HG03342 (cell line): Measurements from ENCODE around the gene PSMD6.

Source experiments
- ATAC-seq: cut with Tn5 transposase; IDR thresholded peaks from one replicate; pipeline ENCODE4 v1.9.1; 2021; ENCODE audit warnings: mild to moderate bottlenecking, moderate library complexity; ENCODE audit not compliant: unreplicated experiment

PSMD6 gene

DNA sequence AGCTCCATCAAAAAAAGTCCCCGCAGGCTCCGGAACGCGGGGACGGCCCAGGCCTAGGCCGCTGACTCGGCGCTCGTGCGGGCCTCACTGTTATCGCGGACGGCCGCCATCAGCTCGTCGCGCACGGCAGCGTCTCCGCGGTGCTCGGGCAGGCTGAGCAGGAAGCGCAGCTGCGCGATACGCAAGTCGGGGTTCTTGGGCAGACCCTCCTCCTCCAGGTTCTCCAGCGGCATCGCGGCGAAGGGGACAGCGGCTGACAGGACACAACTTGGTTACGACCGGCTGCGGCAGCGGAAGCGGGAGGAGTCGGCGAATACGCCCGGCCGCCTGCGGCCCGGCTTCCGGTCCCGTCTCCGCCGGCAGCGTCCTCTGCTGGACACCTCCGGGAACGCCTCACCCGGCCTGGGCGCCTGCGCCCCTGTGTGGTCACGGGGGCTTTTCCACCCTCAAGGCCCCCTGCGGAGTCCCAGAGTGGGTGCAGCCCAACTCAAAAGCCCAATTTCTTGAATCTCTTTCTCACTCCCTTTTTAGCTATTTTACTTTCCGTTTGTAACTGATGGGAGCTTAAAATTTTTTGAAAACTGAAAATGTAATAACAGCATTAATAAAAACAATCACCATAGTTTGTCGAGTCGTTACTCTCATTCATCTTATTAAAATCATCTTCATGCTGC is at the start of gene PSMD6:
TSS of gene PSMD6 (minus strand) at position 308 of the 674 bp plus-strand sequence. CDS start at position 233, 75 bp downstream.
- peak; percentile 97 for ATAC-seq

DNA sequence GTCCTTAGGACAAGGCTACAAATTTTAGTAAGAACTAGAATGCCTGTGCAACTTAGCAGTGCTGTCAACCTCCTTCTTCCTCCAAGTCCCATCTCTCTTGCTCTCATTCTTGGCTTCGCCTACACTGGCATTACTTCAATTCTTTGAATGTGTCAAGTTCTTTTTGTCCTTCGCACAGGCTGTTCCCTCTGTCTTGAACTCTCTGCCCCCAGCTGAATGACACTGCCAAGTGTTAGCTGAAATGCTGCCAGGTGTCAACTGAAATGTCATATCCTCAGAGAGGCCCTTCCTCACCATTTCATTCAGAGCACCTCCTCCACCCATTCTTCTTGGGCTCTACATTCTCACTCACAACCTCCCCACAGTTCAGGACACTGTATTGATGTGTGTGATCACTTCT is 48.8 kb upstream of the PSMD6 start:
- ATAC-seq, result no peak

DNA sequence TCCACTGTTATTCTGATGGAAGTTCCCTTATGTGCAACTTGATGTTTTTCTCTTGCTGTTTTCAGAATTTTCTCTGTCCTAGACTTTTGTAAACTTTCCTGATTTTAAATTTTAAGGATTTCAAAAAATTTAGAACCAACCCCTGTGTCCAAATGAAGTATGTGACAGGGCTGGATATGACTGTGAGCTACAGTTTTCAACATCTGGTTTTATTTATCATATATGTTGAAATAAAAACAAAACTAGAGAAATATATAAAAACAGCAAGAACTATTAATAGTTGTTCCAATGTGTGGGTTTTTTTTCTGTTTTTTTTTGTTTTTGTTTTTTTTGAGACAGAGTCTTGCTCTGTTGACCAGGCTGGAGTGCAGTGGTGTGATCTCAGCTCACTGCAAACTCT is 47.4 kb upstream of the PSMD6 start:
- no peak for ATAC-seq

DNA sequence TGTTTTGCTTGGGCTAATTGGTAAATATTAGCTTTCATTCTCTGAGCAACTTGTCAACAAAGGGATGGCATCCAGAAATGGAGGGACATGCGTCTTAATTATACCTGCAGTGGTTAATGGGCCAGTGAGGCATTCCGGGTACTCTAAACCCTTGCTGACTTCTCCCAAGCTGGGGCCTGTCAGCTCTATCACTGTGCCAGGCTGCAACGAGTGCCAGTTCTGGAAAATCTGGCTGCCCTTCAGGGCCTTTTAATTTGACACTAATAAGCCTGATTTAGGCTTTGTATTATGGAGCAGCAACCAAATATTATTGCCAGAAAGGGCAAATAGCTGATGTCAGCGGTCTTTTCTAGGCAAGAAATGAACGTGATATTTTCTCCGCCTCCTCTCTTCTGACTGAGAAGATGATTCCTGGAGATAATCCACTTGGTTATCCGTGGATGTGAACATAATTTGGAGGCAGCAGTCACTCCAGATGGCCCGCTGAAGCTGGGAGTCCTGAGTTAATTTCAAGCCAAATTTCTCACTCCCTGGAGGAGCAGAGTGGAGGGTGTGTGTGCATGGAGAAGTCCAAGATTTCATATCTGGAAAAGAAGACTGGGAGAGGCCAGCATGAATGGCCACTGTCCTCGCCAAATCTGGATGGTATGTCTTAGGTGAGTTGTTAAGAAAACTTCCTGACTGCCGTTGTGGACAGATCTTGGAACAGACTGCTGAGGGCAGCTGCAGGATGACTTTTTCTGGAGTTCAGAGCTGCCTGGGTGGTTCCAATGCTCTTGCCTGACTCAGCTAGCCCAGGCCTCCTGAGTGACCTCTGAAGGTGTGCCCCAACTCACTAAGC is 44.4 kb upstream of the PSMD6 start:
- no peak for ATAC-seq

DNA sequence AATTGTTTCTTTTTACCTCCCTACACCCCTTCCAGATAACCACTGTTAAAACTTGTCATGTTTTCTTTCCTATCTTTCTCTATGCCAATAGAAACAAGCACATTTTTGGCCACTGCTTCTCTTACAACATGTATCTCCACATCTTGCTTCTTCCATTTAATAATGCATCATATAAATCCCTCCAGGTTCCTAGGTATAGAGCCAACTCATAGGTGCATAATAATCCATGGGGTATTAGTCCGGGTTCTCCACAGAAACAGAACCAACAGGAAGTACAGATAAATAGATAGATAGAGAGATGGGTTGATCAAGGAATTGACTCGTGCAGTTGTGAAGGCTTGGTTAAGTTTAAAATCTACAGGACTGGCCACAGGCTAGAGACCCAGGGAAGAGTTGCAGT is 41.5 kb upstream of the PSMD6 start:
- ATAC-seq, result no peak

DNA sequence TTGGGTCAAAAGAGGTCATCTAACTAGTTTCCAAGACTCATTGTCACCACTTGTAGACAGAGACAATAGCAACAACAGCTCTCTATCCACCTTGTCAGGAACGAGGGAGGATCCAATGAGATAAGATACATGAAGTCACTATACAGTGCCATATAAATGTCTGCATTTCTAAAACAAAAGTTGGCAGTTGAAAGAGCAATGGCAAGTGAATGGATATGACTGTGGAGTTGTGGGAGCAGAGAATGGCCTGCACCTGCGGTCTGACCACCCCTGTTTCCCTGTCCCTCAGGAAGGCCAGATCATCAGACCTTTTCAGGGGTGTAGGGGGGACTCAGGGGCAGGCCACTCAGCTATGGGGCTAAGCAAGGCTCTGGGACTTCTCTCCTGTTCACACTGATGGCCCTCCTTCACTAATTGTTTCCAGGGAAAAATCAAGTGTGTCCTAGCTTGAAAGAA is 40.7 kb upstream of the PSMD6 start:
- no peak for ATAC-seq

DNA sequence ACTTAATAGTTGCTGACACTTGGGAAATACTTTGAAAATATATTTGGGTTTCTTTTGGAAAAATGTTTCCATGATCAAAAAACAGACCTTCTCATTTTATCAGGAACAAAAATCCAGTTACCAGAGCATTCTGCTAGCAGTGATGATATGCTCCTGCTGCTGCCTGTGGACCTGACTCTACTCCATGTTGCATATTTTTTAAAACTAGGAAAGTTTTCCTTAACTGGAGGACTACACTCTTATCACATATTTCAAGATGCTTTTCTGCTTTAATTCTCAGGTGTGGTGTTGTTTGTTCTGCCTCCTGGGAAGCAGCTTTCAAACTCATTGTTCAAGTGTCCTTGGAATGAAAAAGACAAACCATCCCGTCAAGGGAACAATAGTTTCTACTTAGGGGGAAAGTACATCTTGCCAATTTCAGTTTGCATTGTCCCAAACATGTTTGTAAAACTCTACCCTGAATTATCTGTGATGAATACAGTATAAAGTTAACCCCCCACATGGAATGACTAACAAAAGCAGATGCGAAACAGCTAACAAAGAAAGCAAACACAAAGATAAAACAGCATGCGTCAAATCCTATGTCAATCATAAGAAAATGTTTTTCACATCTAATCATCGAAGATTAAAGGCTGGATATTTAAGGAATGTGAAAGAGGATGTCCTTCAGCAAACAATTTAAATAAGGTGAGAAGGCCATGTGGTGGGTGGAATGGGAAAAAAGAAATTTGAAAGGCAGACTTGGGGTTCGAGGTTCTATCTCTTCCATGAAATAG is 40.1 kb upstream of the PSMD6 start:
- no peak for ATAC-seq

DNA sequence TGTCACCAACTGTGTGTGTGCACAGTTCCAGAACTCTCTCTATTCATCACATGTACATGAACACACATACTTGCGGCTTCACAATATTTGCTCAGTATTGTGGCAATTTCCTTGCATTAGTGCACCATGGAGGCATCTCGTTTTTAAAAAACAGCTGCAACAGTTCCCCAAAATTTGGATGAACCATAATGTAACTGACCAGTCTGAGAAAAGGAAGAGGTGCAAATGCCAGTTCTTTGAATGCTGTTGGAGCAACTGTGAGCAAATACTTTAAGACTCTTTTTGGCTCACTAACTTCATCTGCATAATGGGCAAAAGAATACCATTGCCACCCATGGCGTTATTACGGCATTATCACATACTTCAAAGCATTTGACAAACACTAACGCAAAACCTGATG is 38.3 kb upstream of the PSMD6 start:
- no peak for ATAC-seq

DNA sequence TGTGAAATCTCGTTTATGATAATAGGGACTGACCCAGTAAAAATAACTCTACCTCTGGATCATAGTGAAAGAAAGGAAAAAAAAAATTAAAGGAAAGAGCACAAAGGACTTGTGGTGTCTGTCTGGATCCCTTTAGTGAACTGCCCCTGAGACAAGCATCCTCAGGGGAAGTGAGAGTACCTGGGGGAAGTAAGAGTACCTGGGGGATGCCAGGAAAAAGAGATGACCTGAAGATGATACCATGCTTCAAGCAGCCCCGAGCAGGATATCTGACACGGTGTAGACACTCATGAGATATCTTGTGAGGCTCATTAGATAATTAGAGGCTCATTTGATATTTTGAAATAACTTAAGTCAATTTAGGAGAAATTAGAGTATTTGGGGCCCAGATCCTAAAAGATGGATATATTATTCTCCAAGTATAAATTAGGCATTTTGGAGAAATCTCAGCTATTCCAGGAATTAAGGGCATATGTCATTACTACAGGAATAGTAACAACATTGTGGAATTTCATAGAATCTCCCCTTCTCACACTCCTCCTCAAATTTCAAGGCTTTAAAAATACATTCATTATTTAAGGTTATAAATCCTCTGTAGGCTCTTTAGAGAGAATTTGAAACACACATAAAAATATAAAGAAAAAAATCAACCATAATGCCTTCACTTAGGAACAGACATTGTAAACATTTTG is 36.3 kb upstream of the PSMD6 start:
- ATAC-seq, result no peak

DNA sequence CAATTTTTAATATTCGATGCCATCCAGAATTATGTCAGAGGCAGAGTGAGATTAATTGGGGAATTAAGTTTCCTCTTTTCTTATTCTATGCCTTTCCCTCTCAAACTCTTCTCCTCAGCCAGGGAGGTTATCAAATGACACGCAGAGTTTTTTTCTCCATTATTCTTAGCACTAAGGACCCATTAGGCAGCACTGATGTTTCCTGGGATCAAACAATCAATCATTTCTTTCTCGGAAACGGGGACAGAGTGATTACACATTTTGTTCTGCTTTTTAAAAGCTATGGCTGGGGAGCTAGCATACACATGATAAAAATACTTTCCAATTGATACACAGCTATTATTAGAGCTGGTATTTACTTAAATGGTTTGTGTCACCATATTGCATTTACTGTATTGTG is 35.3 kb upstream of the PSMD6 start:
- no peak for ATAC-seq

DNA sequence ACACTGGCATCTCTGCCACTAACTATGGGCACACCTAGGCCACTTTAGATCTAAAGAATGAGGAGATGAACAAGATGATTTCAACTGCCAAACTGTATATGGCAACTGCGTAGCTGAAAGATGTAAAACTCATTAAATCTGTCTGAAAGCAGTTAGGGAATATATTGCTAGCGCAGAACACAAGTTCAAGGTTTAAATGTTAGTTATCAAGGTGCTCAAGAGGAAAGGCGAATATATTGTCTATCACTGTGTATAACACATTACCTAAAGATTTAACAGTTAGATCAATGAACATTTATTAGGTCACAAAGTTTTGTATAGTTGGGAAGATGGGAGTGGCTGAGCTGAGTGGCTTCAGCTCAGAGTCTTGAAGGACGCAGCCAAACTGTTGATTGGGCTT is 33.9 kb upstream of the PSMD6 start:
- no peak for ATAC-seq

DNA sequence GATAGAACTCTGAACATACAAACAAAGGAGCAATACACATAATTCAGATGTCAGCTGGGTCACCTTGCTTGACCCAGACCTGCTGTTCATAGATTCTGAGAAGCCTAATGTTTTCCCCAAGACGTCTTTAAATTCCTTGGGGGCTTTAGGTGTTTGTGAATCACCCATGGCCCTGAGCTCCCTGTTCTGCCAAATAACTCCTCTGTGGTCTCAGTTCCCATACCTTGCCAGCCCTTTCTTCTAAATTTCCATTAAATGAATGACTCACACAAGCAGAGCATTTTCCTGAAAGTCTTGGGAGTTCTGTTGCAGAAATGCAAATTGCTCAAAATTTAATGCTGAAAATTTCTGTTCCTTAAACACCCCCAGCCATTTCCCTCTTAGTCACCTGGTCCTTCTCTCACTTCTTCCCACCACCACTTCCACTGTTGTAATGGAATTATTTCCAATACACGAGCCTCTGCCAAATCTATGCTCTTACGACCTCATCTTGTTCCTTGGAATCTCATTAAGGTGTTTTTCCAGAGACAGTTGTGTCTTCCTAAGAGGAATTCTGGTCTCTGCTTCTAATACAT is 33.4 kb upstream of the PSMD6 start:
- ATAC-seq, result no peak

DNA sequence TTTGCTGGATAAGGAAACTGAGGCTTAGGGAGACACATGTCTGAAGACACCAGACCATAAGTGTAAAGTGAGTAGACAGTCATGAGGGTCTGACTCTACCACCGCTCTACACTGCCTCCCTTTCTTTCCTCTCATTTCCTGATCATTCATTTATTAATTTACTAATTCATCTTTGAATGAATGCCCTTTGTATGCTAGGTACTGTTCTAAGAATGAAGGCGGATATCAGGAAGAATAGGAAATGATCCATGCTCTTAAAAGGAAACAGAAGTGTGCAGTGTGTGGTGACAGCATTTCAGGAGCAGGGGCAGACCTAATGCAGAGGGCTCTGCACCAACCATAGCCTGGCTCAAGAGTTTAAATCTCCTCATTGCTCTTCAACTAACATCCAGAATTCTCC is 31.8 kb upstream of the PSMD6 start:
- ATAC-seq, result no peak

DNA sequence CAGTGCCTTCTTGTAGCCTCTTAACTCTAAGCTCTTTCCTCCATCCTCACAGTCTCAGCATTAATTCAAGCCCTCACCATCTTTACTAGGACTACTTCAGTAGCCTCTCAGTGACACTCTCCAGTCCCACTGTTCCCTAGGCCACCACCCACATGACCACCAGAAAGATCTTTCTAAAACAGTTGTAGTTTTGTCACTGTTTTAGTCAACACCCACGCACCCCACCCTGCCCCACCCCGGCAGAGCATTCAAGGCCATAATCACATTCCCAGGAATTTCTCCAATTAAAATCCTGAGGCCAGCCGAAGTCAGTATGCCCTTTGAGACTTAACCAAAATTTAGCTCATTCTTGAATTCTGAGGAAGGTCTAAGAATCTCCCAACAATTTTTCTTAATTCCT is 31.2 kb upstream of the PSMD6 start:
- ATAC-seq, result no peak

DNA sequence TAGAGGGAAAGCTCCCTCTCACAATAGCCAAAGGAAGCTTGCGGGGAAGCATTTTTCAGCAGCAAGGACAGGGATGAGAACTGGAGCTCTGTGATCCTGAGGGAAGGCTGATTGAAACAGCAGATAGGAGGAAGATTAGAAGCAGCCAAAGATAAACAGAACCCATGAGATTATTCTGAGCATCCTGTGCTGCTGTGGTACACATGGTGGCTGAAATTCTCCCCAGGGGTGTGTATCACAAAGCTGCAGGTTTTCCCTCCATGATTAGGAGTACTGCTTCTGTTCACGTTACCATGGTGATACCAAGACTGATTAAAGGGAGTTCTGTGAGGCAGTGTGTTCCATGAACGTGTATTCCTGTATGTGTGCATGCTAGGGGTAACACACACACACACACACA is 30.3 kb upstream of the PSMD6 start:
- no peak for ATAC-seq

DNA sequence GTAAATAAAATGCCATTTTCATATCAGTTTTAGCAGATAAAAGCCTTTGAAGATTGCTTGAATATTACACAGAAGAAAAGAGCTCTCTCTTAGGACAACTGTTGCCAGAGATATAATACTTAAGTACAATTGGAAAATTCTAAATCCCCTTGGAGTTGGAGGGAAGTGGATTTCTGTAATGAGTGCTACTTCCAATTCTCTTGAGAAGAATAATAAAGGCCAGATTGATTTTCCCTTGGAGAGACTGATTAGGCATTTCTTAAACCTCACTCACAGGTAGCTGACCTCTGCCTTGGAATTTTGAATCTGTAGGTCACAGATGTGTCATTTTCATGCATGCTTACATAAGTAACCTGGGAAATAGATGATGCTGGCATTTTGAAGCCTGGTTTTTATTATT is 29.8 kb upstream of the PSMD6 start:
- ATAC-seq, result no peak

DNA sequence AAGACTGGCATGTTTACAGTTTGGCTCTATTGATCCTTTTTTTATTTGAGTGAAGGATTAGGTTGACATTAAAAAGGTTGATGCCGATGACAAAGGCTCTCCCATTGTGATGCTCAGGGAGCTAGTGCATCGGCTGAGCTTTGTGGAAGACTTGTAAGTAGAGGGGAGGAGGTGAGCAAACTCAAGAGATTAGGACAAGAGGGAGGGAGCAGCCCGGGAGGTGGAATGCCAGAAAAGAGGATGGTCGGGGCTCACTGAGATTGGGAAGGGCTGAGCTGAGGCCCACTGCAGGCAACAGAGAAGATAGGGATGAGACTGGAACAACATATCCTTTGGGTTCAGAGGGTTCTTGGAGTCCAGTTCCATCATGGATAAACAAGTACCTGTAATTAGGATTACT is 26.5 kb upstream of the PSMD6 start:
- ATAC-seq, result no peak

DNA sequence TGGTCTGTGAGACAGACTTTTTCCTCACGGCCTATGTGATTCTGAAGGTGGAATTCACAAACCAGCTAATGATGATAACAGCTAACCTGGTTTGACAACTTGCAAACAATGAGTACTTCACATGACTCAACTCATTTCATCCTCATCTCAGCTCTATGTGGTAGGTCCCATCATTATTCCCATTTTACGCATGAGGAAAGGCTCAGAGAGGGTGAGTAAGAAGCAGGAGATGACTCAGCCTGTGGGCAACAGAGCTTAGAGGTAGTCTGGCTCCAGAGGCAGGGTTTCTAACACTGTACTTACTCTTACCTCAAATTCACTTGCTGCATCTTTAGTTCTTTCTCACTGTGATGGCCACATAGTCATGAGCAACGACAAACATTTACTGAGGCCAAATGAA is 25.8 kb upstream of the PSMD6 start:
- no peak for ATAC-seq

DNA sequence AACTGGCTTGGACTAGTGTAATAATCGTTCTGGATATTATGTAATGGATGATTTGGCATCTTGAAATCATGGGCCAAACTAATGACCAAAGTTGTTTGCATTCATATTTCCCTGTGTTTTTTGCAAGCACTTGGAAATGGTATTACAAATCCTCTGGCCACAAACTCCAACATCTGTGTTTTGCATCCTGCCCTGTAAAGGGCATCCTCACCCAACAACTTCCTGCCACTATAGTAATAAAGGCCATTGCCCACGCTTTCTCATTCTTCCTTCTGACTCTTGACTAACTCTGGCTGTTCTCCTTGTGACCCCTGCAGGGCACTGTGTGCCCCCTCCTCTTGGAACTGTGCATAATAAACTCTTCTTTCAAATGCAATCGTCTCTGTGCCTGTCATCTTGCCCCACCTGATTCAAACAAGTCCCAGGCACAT is 25.4 kb upstream of the PSMD6 start:
- ATAC-seq, result no peak

DNA sequence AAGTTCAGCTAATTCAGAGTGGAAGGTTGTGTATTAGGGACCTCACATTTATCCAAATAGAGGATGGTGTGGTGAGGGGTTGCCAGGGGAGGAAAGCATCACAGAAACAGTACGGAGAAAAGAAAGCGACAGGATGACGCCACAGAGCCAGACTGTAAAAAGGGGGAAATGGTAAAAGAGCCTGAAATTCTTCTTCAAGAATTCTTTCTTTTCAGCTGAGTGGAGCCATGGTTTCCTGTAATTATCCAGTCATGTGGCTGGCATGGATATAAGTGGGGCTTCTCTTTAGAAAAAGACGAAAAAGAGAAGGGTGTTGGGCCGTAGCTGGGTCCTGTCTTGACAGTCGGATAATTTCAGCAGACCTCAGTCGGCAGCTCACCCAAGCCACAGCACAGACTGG is 24.5 kb upstream of the PSMD6 start:
- no peak for ATAC-seq
